ENCODE data around the gene GSTT4.
"Not testable (repeated sequence)": the region's sequence is repeated elsewhere in the genome, so short reads cannot be mapped to it uniquely, and the experiment has no call there.

The GSTT4 gene

DNA sequence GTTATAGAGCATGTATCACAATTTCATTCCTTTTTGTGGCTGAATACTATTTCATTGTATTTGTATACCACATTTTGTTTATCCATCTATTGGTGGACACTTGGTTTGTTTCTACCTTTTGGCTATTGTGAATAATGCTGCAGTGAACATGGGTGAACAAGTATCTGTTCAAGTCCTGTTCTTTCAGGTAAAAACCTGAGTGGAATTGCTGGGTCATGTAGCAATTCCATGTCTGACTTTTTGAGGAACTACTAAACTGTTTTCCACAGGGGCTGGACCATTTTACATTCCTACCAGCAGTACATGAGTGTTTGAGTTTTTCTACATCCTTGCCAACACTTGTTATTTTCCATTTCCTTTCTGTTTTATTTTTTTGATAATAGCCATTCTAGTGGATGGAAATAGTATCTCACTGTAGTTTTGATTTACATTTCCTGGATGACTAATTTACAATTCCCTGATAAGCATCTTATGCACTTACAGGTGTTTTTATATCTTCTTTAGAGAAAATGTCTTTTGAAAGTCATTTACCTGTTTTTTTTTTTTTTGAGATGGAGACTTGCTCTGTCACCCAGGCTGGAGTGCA lies 18.0 kb upstream of the GSTT4 start:
- DNase-seq, result no peak

DNA sequence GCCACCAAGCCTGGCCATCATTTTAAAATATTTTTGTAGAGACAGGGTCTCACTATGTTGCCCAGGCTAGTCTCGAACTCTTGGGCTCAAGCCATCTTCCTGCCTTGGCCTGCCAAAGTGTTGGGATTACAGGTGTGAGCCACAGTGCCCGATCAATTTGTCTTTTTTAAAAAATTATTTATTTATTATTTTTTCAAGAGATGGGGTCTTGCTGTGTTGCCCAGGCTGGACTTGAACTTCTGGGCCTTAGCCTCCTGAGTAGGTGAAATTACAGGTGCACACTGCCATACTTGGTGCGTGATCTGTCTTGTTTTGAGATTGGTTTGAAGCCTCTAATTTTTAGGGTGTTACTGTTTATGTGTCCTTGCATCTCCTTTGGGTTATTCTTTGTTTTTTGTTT lies 16.1 kb upstream of the GSTT4 start:
- DNase-seq, result no peak

DNA sequence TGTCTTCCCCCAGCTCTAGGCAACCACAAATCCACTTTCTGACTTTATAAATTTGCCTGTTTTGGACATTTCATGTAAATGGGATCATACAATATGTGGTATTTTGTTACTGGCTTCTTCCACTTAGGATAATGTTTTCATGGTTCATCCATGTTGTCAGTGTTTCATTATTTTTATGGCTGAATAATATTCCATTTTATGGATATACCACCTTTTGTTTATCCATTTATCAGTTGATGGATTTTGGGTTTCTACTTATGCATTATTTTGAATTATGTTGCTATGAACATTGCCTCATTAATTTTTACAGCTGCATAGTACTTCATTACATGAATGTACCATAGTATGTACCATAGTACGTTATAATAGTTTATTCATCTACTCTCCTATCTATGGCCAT lies 10.9 kb upstream of the GSTT4 start:
- no peak for DNase-seq

DNA sequence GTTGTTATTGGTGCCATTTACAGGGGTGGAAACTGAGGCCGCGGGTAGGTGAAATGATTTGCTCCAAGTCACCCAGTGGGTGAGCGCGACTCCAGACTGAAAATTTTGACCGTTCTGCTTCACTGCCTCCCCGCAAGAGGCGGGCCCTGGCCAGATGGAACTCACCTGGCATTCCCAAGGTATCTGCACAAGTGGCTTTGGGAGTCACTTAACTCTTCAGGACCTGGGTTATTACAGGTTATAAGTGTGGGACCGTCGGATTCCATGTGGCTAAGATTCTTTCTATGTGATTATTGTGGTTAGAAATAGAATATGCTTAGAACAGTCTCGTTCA lies 6.4 kb upstream of the GSTT4 start:
- DNase-seq, result no peak

DNA sequence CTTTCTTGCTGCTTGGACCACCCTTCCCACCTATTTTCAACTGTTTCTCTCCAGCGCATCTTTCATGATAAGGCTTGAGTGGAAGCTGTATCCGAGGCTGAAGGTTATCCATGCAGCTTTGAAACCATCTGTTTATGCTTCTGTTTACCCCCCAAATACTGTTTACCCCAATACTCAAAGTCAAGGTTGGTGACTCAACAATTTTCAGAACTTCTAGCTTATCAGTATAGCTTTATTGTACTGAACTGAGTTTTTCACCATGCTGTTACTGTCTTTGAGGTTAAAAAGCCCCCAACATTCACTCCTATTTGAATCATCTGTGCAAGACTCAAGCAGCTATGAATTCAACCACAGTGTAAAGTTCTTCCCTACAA lies 4.8 kb upstream of the GSTT4 start:
- no peak for DNase-seq

DNA sequence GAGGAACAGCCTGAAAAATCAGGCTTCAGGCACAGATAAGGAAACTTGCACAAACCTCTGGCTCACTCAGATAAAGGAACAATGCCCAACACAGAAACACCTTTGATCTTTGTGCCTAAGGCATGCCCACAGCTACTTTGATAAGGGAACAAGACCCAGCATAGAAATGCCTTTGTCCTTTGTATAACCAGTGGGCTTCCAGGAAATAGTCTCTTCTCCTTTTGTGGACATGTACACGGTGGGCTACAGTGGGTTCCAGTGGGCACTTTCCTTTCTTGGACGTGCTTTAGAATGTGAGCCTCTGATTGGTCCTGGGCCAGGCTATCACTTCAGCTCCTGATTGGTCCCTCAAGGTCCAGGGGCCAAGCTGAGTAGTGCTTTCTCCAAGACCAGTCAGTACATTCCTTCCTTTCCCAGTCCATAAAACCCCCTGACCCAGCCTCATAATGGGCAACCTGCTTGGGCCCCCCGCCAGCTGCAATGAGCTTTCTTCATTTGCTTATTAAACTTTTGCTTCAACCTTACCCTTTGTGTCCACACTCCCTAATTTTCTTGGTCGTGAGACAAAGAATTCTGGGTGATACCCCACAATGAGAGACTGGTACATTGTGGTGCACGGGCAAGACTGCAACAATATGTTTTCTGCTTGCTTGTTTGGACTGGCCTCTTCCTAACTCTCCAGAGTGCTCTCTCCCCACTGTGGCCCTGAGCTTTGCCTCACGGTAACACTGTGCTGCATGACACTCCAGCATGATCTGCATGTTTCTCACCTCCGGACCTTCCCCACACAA lies 4.2 kb upstream of the GSTT4 start:
- DNase-seq, result no peak

DNA sequence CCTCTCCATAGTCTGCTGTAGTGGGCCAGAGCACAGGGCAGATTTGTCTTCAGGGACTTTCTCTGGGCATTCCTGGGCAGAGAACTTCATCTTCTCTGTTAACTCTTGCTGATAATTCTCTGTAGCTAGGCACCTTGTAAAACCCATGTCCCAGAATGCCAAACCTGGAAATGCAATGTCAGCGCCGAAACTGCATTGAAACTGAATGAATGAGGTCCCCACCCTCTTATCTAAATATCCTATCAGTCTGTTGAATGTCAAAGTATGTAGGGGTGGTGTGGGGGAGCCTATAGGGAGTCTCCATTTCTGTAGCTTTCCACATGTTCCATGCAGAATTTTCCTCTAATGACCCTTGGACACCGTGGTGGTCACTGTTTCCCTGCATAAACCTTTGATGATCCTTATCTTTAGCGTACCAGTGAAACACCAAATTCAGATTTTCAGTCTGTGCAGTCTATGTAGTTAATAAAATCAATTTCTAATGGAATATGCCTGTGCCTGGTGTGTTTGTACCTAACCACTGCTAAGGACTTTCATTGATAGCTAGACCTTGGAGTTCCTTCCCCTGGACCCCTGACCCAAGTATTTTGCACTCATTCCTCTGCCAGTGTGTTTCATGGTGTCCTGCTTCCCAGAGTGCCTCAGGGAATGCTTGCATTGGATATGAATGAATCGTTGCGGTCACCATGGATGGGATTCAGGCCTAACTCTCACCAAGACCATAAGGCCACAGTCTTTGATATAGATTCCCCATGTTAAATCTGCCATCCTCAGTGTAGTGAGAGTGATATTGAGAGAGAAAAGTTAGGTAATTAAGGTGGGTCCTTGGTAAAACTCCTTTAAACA lies 3.4 kb upstream of the GSTT4 start:
- no peak for DNase-seq

DNA sequence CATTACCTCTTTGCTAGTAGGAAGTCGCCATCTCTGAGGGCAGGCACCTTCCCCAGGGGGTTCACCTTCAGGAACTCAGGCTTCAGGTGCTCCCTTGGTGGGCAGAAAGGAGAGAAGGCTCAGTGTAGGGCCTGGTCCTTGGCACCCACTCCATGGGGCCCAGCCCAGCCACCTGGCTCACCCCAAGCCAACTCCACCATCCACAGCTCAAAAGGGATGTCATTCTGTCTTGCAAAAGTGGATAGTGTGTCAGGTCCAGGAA lies 2.7 kb upstream of the GSTT4 start:
- no peak for DNase-seq

DNA sequence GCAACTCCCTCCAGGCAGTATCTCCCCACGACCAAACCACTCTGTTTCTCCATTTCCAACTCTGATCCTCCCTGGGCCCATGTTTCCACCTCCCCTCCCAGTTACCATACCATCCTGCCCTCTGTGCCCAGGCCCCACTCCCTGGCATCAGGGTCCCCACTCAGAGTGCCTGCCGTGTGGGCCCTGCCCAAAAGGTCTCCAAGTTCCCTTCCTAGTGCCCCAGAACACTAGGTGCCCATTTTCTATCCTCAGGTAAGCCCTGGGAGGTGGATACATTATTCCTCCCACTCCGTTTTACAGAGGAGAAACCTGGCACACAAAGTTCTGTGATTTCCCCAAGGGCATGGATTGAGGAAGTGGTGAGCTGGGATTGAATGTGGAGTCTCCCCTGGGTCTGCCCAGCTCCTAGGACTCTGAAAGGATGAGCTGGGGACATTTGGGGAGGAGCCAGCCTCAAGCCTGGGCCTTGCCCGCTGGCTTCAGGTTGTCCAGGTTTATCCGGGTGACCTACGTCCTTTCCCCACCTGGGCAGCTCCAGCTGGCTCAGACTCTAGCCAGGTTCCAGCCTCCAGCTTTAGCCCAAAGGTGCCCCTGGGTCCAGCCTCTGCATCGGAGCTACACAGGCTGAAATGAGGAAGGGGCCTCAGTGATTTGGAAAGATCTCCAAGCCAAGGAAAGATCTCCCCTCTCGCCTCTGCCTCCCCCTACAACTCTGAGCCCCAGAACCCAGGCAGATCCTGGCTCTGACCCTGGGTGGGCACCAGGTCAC lies 2.2 kb upstream of the GSTT4 start:
- no peak for DNase-seq

DNA sequence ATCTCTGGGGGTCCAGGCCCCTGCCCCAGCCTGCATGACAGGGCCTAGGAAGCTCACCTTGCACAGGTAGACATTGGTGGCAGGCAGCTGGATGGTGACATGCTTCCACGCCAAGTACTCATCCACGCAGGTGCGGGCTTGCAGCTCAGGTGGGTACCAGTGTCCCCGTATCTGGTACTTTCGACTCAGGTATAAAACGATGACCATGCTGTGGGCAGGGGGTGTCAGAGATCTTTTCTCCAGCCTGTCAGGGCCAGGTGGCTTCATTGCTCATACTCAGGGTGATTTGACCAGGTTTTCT lies 1.6 kb upstream of the GSTT4 start:
- DNase-seq, result no peak

DNA sequence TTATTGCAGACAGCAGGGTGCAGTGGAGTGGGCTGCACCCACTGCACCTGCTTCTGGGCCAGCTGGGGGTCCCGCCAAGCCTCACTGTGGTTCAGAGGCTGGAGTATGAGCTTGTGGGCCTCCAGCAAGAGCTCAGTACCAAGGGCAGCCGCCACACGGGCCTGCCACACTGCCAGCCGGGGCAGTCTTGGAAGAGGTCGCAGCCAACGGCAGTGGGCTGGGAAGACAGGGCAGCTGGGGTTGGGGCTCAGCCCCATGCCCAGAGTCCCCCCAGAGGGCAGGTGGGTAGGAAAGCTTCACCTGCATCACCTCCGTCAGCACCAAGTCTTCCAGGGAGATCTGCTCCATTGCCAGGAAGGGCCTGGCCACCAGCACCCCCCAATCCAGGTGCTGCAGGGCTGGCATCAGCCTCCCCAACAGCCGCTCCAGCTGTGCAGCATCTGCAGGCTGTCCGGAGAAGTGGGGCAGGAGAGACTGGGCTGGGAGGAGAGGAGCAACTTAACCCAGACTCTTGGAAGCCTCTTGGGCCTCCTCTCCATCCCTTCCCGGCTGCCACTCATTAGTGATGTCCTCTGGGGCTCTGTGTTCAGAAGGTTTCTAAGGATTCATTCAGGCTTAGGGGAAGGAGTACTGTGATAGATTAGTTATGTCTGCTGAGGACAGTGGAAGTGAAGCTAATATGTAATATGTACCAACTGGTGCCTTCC lies 1.1 kb upstream of the GSTT4 start:
- no peak for DNase-seq

DNA sequence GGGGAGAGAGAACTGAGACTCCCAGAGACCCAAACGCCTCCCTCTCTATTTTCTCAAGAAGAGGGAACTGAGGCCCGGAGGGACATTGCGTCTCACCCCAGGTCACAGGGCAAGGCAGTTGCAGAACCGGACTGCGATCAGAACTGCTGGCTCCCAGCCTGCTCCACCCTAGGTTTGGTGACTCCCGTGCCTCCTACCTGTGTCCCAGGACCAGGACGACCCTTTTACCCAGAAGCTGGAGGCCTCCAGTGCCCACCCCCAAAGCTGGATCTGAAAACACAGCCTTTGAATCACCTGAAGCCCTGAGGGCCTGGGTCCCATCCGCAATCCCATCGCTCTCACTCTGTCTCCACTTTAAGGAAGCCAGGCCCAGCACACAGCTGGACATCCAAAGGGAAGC lies 1.4 kb downstream of the GSTT4 start:
- DNase-seq, result no peak

DNA sequence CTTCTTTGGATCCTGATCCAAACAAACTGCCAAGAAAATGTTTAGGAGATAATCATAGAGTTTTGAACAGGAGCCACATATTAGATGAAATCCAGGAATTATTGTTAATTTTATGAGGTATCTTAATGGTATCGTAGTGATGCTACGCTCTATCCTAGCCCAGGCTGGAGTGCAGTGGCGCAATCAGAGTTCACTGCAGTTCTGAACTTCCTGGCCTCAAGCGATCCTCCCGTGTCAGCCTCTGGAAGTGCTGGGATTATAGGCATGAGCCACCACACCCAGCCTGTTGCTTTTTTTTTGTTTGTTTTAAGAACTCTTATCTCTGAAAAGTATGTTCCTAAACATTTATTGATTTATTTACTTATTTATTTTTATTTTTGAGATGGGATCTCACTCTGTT lies 2.4 kb downstream of the GSTT4 start:
- no peak for DNase-seq

DNA sequence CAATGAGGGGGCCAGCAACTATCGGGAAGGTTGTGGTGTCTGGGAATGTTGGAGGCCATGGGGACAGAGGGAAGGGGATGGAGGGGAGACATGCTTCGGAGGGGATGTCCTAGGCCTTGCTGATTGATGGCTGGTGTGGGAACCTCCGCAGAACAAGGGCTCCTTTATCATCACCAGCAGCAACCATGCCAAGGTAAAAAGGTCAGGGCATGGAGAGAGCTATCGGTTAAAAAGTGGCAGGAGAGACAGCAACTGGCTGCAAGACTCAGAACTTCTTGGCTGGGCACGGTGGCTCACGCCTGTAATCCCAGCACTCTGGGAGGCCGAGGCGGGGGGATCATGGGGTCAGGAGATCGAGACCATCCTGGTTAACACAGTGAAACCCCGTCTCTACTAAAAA lies 3.0 kb downstream of the GSTT4 start:
- DNase-seq, result no peak

DNA sequence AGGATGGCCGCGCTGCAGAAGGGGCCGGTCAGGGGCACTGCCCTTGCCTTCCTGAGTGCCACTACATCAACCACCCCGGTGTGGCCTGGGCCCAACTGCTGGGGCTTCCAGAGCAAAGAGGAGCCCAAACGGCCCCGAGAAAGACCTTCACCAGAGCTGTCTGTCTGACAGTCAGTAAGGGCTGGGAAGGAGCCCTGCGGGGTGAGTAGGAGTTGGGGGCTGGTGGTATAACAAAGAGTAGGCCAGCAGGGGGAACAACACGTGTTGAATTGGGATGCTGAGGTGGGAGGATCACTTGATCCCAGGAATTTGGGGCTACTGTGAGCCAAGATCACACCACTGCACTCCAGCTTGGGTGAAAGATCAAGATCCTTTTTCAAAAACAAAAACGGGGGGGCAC lies 3.9 kb downstream of the GSTT4 start:
- DNase-seq, result no peak

DNA sequence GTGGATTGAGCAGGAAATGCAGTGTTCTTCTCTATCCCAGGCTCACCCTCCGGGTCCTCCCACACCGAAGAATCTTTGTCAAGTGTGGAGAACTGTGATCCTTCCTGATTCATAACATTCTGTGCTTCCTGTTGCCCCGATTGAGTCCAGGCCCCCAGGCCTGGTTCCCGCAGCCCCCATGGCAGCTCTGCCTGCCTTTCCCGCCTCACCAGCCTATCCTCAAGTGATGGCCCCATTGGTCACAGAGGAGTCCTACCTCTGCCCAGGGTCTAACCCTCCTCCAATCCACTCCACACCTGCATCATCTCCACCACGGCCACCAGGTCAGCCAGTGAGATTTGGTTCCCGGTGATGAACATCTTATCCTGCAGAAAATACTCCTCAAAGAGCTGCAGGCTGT lies 5.5 kb downstream of the GSTT4 start:
- DNase-seq, result not testable (repeated sequence)

DNA sequence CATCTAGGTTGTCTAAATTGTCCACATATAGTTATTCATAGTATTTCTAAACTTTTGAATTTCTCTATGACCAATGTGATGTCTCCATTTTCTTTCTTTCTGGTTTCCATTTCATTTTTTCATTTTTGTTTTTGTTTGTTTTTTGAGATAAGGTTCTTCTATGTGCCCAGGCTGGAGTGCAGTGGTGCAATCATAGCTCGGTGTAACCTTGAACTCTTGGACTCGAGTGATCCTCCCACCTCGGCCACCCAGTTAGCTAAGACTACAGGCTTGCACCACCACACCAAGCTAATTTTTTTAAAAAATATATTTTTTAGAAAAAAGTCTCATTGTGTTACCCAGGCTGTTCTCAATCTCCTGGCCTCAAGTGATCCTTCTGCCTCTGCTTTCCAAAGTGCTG lies 8.2 kb downstream of the GSTT4 start:
- DNase-seq, result no peak

DNA sequence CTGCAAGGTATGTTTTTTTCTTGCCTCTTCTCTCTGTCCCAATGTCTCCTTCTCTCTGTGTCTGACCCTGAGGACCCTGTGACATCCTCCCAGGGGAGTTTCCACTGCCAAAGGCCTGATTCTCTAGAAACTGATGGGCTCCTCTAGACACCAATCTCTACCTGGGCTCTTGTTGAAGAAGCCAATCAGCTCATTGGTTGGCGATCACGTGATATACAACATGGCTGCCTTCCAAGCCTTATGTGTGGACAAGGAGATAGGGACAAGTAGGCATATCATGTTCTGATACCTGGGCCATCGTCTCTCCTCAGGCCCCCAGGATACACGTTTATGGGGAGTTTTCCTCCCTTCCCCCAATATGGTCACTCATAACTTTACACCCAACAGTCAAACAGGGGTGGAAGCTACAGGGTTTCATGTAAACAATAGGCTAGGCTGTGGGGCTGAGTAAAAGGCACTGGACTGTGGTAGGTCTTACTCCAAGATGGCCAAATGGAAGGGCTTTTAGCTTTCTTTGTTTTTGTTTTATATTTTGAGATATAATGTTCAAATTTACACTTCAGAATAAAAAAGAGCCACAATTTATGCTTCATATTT lies 11.6 kb downstream of the GSTT4 start:
- DNase-seq, result not testable (repeated sequence)

DNA sequence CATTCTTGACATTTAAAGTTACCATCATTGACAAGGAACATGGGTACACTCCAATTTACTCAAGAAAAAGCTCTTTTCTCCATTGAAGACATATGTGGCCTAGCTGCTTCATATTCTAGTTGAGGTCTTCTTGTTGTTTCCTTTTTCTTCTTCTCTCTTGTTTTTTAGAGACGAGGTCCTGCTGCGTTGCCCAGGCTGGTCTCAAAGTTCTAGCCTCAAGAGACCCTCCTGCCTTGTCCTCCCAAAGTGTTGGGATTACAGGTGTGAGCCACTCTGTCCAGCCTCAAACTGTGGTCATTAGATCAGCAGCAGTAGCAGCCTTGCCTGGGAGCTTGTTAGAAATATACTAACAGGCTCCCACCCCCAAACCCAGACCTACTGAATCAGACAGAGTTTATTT lies 12.2 kb downstream of the GSTT4 start:
- DNase-seq, result not testable (repeated sequence)

DNA sequence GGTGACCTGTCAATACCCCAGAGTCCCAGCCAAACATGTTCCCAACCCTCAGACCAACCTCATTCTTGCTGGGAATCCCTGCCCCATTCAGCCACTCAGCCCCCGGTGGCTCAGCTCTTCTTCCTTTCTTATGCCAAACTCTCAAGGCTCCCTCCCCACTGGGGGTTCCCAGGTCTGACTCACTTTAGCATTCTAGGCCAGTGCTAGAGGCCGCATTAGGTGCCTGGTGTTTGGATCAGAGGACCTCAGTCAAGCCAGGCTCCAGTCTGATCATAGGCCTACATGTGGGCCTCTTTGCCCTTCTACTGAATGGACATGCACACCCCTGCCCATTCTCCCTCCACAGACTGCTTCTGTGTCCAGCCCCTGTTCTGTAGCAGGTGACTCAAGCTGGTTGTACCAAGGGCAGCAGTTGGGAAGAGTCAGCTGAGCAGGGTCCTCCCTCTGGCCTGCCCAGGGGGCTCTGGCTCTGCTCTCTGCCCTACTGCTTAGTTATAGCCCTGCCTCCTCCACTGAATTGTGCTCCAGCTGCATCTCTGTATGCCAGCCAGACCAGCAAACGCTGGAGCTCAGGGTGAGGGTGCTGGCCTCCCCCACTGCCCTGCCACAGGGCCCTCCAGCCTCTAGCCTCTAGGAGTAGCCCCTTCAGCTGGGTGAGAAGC lies 15.5 kb downstream of the GSTT4 start:
- not testable (repeated sequence) for DNase-seq

DNA sequence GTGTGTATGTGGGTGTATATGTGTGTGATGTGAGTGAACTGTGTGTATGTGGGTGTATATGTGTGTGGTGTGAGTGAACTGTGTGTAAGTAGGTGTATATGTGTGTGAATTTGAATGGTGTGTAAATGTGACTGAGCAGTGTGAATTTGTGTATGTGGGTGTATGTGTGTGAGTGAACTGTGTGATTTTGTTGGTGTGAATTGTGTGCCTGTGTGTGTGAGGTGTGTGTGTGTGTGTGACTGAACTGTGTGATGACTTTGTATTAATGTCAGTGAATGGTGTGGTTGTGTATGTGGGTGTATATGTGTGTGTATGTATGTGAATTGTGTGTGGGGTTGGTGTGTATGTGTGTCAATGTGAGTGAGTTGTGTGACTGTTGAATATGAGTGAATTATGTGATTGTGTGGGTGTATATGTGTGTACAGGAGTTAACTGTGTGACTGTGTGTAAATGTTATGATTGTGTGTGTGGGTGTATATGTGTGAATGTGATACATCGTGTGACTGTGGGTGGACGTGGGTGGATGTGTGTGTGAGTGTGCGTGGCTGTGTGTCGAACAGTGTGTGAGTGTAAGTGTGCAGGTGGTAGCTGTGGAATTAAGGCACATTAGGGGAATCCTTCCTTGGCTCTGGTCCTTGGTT lies 18.6 kb downstream of the GSTT4 start:
- DNase-seq, result not testable (repeated sequence)

DNA sequence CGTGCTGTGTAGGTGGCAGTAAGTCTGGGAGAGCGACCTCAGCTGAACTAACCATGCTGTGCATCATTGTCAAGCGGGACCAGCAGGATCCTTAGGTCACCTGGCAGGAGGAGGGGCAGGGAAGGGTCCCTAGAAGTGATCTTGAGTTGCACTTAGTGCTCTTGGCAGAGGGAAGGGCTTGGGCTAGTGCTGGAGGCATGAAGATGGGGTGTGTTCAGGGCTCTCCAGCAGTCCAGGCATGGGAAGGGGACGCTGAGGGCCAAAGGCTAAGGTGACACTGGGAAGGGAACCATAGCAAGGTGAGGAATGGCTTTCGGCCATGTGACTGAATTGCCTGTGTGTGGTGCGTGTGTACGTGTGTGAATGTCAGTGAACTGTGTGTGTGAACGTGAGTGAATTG lies 19.2 kb downstream of the GSTT4 start:
- not testable (repeated sequence) for DNase-seq

Measured in stimulated activated naive CD4-positive, alpha-beta T cell treated with Interleukin-2 at 50 U/mL for 16 hours (primary cell).